Endothelial cell of umbilical vein (primary cell): Measurements from ENCODE around the gene HAT1. TPM values are rescaled to one million over a fixed set of nuclear protein-coding genes. Genes with fewer than 3 reads are reported as not detected.

Experiments
- BruUV-seq: library from RNA; stranded (reverse); fragments of 400-500 nt; replicated peaks from 2 replicates; lab custom pipeline; 2021; lab: Mats Ljungman, UMichigan
- CTCF ChIA-PET: fragments of 300-600, 350-600 bp; sonication (Branson Sonifier 250); formaldehyde crosslinking; loops from one replicate; lab custom pipeline; 2021; ENCODE audit warnings: antibody characterized with exemption, inconsistent platforms; lab: Charles Lee
- POLR2A ChIA-PET: fragments of 300-600, 350-600 bp; sonication (Branson Sonifier 250); formaldehyde crosslinking; loops from one replicate; lab custom pipeline; 2021; ENCODE audit warnings: antibody characterized with exemption, inconsistent platforms; lab: Charles Lee
- DNase-seq: peaks from one replicate; pipeline ENCODE4 v3.0.0-alpha.2; 2011; ENCODE audit warnings: low read depth, low spot score
- FAIRE-seq: peaks from 2 replicates; lab custom pipeline; 2011; peaks lifted over from hg19 to GRCh38; lab: Jason Lieb, UNC
- H2AFZ ChIP-seq: 2 replicates; pipeline ENCODE4 v1.6.0; 2012; ENCODE audit warnings: low read depth, low read length, control low read depth, inconsistent platforms
- H3K27ac ChIP-seq: 2 replicates; pipeline ENCODE4 v1.5.1; 2011; ENCODE audit warnings: low read depth, mild to moderate bottlenecking, control low read depth, low read length, moderate library complexity; ENCODE audit not compliant: insufficient read depth
- H3K27me3 ChIP-seq, 2 experiments: 2 replicates each; pipeline versions ENCODE4 v1.6.0 to v1.6.1; 2011; ENCODE audit warnings: low read length in 2 of 2, mixed read lengths in 1 of 2; ENCODE audit not compliant: control insufficient read depth in 2 of 2, insufficient read depth in 2 of 2
- H3K36me3 ChIP-seq, 2 experiments: 2 replicates in 1 of 2; 3 replicates in 1 of 2; pipeline ENCODE4 v1.5.1; 2011; ENCODE audit warnings: low read length in 2 of 2, mild to moderate bottlenecking in 1 of 2, moderate library complexity in 1 of 2; ENCODE audit not compliant: control insufficient read depth in 2 of 2, insufficient read depth in 2 of 2; ENCODE audit errors: extremely low read depth in 1 of 2
- H3K4me1 ChIP-seq: 3 replicates; pipeline ENCODE4 v1.5.1; 2011; ENCODE audit warnings: mild to moderate bottlenecking, low read length; ENCODE audit not compliant: control insufficient read depth, insufficient read depth; ENCODE audit errors: extremely low read depth
- H3K4me2 ChIP-seq: 2 replicates; pipeline ENCODE4 v1.6.1; 2011; ENCODE audit warnings: low read length, control low read depth, mixed read lengths; ENCODE audit not compliant: insufficient read depth
- H3K4me3 ChIP-seq, 3 experiments: fragments of 200-600 bp in 1 of 3; sonication (generic), shearing (Covaris generic) in 1 of 3; replicated peaks in 1 of 3; 2 replicates each; pipeline ENCODE4 v1.5.1; 2011 to 2016; ENCODE audit warnings: control low read depth in 3 of 3, low read length in 3 of 3, mild to moderate bottlenecking in 2 of 3, inconsistent platforms in 1 of 3, low read depth in 1 of 3, moderate library complexity in 1 of 3; ENCODE audit not compliant: insufficient read depth in 1 of 3
- H3K79me2 ChIP-seq: 2 replicates; pipeline ENCODE4 v1.6.0; 2012; ENCODE audit warnings: low read length, inconsistent platforms; ENCODE audit not compliant: control insufficient read depth, insufficient read depth
- H3K9ac ChIP-seq: replicated peaks from 2 replicates; pipeline ENCODE3; 2011; ENCODE audit warnings: low read length, control low read depth; ENCODE audit not compliant: insufficient read depth; ENCODE audit errors: extremely low read depth
- H3K9me1 ChIP-seq: replicated peaks from 3 replicates; pipeline ENCODE4 v1.6.0; 2011; ENCODE audit warnings: mild to moderate bottlenecking, low read length; ENCODE audit not compliant: control insufficient read depth, insufficient read depth; ENCODE audit errors: extremely low read depth
- H3K9me3 ChIP-seq: replicated peaks from 2 replicates; pipeline ENCODE4 v1.5.1; 2012; ENCODE audit warnings: low read length, inconsistent platforms; ENCODE audit not compliant: control insufficient read depth, insufficient read depth
- H4K20me1 ChIP-seq: replicated peaks from 2 replicates; pipeline ENCODE3; 2011; ENCODE audit warnings: mild to moderate bottlenecking, low read length; ENCODE audit not compliant: control insufficient read depth, insufficient read depth; ENCODE audit errors: extremely low read depth
- EZH2 ChIP-seq: IDR thresholded peaks from 2 replicates; pipeline ENCODE4 v1.6.1; 2012; ENCODE audit warnings: borderline replicate concordance, low read depth, mild to moderate bottlenecking, moderate library complexity, low read length, inconsistent platforms; ENCODE audit not compliant: severe bottlenecking
- FOS ChIP-seq: IDR thresholded peaks from 2 replicates; pipeline ENCODE4 v1.6.1; 2011; ENCODE audit warnings: mild to moderate bottlenecking, low read length, moderate library complexity, borderline replicate concordance; ENCODE audit not compliant: insufficient read depth
- GATA2 ChIP-seq: IDR thresholded peaks from 2 replicates; pipeline ENCODE4 v1.7.0; 2011; ENCODE audit warnings: low read depth, mild to moderate bottlenecking, moderate library complexity, mixed read lengths, low read length; ENCODE audit not compliant: insufficient read length, insufficient read depth
- JUN ChIP-seq: IDR thresholded peaks from 2 replicates; pipeline ENCODE4 v1.6.1; 2011; ENCODE audit warnings: borderline replicate concordance, low read depth; ENCODE audit not compliant: insufficient read length, insufficient read depth
- MAX ChIP-seq: IDR thresholded peaks from 2 replicates; pipeline ENCODE4 v1.6.1; 2011; ENCODE audit not compliant: insufficient read depth, insufficient read length
- MYC ChIP-seq: IDR thresholded peaks from one replicate; pipeline ENCODE4 v1.6.1; 2011; ENCODE audit warnings: mild to moderate bottlenecking, low read depth, low read length
- POLR2A ChIP-seq: IDR thresholded peaks from 2 replicates; pipeline ENCODE4 v1.6.1; 2012; ENCODE audit warnings: low read depth, mild to moderate bottlenecking, control low read depth, low read length
- POLR2AphosphoS5 ChIP-seq: IDR thresholded peaks from 2 replicates; pipeline ENCODE4 v1.6.1; 2012; ENCODE audit warnings: low read depth, mild to moderate bottlenecking, control low read depth, low read length, moderate library complexity; ENCODE audit not compliant: insufficient read depth
- dilution Hi-C: fragments of 300-500 bp; cut with MboI; formaldehyde crosslinking; loops from one replicate; pipeline ENCODE4 v1.15.0; 2019; ENCODE audit warnings: low sequenced_read_pairs; ENCODE audit not compliant: extremely low pct_ligation_motif_present
- intact Hi-C: fragments of 100-400 bp; cut with micrococcal nuclease; formaldehyde crosslinking; loops from one replicate; pipeline ENCODE4 v1.10.0; 2022
- polyA plus RNA-seq, 4 experiments: library from polyadenylated mRNA; depleted of rRNA in 3 of 4; stranded (reverse) in 3 of 4; unstranded in 1 of 4; fragments of >200 nt; gene quantifications; 2 replicates each; pipeline versions ENCODE4 v1.2.1 to v1.2.3, GENCODE V29; 2011 to 2012; ENCODE audit warnings: missing spikeins in 1 of 4
- total RNA-seq: library from RNA; stranded (reverse); gene quantifications from 2 replicates; pipeline ENCODE4 v1.2.3, GENCODE V29; 2021
- TF ChIP-seq, protein P1 (sequence below), 2 donors: IDR thresholded peaks; 1 replicate in 1 of 2; 2 replicates in 1 of 2; pipeline ENCODE4 v1.5.1; 2011; ENCODE audit warnings: low read length in 2 of 2, mild to moderate bottlenecking in 2 of 2, moderate library complexity in 2 of 2, control low read depth in 1 of 2, inconsistent platforms in 1 of 2, low read depth in 1 of 2; ENCODE audit not compliant: insufficient read depth in 1 of 2; ENCODE audit errors: extremely low read depth in 1 of 2

HAT1 gene
- total and polyA plus RNA-seq, 2 donors (not counting 3 experiments of a cell fraction or from before 2014, with no cell fraction given), result 27.4 to 50.3 TPM

- CTCF ChIA-PET, result interaction anchor here (0.6 kb wide), 1 partner anchor 11 kb away, joined by 3 read pairs; no protein-coding TSS in a partner anchor
- Histone ChIP-seq H3K9me1 (no peaks in the 10 kb centered on the region), H2AFZ (no peak overlapping the region), H3K4me2 (no peak overlapping the region), H3K9me3 (no peaks in the 10 kb centered on the region), H3K4me1 (no peaks in the 10 kb centered on the region), H3K9ac (no peak overlapping the region), H3K79me2 (peaks cover 52% of the 10 kb centered on the region), H3K27me3 (no peaks in the 10 kb centered on the region), H3K27ac (no peak overlapping the region), H3K36me3 (peaks cover 0 to 4% of the 10 kb centered on the region in 2 experiments), H3K4me3 (no peak overlapping the region), H4K20me1 (peaks cover 4% of the 10 kb centered on the region)
- TF ChIP-seq, protein P1, sequence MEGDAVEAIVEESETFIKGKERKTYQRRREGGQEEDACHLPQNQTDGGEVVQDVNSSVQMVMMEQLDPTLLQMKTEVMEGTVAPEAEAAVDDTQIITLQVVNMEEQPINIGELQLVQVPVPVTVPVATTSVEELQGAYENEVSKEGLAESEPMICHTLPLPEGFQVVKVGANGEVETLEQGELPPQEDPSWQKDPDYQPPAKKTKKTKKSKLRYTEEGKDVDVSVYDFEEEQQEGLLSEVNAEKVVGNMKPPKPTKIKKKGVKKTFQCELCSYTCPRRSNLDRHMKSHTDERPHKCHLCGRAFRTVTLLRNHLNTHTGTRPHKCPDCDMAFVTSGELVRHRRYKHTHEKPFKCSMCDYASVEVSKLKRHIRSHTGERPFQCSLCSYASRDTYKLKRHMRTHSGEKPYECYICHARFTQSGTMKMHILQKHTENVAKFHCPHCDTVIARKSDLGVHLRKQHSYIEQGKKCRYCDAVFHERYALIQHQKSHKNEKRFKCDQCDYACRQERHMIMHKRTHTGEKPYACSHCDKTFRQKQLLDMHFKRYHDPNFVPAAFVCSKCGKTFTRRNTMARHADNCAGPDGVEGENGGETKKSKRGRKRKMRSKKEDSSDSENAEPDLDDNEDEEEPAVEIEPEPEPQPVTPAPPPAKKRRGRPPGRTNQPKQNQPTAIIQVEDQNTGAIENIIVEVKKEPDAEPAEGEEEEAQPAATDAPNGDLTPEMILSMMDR (IDR thresholded peaks at IDR 0.05; ENCODE audit: extremely low read depth in 1 of 2, insufficient read depth in 1 of 2, low read depth in 1 of 2, low read length in 2 of 2), result no peak
- TF ChIP-seq FOS (no peak), EZH2 (no peak), GATA2 (no peak), MAX (no peak), POLR2AphosphoS5 (no peak), POLR2A (no peak), JUN (no peak), MYC (no peak)
- POLR2A ChIA-PET, result no interaction called here
- intact Hi-C loops, result no loop called here
- dilution Hi-C loops, result no loop called here
- FAIRE-seq (no peak), DNase-seq (no peak)
- no TSS peak for BruUV-seq
Observed at GRCh38 chr2:171930385-171930784, 8.1 kb downstream of the HAT1 start.
